NCI-H2081 (cell line): ENCODE data around the gene TAS2R50.

Experiments
- DNase-seq, 2 experiments: peaks; one replicate each; lab custom pipeline; 2025; lab: John Stamatoyannopoulos, UW

TAS2R50 gene

DNA sequence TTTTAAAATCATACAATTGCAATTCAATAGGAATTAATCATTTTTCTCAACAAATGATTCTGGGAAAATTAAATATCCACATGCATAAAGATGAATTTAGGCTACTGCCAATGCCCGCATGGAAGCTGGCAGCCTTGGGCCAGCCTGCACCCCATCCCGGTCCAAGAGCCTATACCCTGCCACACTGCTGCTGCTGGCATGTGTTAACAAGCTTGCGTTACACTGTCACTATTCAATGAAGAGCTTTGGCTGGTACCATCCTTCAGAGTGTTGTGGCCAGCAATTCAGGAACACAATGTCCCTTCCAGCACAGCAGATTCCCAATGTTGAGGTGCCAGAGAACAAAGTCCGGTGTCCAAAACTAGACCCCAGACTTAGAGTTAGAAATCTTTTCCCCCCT, 34.1 kb downstream of the TAS2R50 start:
- no peak for DNase-seq

DNA sequence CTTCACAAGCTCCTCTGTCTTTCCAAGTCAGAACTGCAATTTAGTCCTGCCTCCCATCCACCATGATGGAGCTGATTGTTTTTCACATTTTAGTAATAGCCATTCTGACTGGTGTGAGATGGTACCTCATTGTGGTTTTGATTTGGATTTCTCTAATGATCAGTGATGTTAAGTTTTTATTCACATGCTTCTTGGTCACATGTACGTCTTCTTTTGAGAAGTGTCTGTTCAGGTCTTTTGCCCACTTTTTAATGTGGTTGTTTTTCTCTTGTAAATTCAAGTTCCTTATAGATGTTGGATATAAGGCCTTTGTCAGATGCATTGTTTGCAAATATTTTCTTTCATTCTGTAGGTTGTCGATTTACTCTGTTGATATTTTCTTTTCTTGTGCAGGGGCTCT, 43.5 kb downstream of the TAS2R50 start:
- no peak for DNase-seq

DNA sequence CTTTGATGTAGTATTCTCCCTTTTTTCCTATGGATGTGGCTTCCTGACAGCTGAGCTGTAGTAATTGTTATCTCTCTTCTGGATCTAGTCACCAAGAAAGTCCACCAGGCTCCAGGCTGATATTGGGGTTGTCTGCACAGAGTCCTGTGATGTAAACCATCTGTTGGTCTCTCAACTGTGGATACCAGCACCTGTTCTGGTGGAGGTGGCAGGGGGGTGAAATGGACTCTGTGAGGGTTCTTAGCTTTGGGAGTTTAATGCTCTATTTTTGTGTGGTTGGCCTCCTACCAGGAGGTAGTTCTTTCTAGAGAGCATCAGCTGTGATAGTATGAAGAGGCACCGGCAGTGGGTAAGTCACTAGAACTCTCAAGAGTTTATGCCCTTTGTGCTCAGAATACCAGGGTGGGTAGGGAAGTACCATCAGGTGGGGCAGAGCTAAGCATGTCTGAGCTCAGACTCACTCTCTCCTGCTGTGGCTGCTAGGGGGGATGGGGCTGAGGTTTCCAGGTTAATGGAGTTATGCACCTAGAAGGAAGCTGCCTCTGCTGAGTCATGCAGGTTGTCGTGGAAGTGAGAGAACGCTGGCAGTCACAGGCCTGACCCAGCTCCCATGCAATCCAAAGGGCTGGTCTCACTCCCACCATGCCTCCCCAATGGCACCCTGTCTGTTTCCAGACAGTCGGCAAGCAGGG, 44.6 kb downstream of the TAS2R50 start:
- no peak for DNase-seq

DNA sequence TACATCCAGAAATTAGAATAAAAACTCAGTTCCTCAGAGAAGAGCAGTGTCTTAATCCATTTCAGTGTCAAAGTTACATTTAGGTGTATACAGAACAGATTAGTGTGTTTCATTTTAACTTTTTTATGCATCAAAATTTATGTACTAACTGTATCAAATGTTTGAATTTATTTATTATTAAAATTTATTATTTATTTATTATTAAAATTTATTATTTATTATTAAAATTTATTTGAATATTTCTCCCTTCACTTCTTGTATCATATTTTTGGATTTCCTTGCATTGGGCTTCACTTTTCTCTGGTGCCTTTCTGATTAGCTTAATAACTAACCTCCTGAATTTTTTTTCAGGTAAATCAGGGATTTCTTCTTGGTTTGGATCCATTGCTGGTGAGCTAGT, 45.3 kb downstream of the TAS2R50 start:
- no peak for DNase-seq

DNA sequence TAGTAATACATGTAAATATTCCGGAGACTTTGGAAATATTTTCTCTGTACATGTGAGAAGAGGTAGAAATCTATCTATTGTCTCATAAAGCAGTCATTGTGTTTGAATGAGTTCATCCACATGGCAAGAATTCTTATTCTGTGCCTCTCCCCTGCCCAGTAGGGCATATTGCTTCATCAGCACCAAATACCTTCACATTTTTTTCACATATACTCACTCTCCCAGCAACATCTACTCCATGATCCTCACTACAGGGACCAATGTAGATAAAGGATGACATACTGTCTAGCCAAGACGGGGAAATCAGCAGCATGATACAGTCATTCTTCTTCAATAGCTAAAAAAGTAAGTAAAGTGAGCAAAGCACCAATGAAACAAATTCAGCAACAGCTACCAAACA, 46.3 kb downstream of the TAS2R50 start:
- DNase-seq: no peak

DNA sequence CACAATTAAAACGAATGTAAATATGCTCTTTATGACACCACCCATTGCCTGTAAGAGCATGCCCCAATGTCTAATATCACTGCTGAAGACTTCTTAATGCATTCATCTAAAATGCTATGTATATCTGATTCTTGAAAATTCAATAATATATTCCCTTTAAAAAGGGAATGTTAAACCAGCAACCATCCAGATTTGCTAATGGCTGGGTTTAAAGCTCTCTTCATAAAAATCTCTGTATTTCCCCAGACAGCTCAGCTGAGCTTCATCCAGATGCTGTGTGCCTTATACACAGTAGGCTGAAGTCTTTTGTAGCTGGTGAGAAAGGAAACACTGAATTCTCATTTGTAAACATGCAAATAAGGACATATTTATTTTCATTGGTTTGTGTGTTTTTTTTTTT, 47.5 kb downstream of the TAS2R50 start, which contains the start of gene TAS2R14:
TSS of gene TAS2R14 (minus strand) at position 101 of the 400 bp plus-strand sequence. CDS start at position 45, 56 bp downstream.
- DNase-seq: no peak

DNA sequence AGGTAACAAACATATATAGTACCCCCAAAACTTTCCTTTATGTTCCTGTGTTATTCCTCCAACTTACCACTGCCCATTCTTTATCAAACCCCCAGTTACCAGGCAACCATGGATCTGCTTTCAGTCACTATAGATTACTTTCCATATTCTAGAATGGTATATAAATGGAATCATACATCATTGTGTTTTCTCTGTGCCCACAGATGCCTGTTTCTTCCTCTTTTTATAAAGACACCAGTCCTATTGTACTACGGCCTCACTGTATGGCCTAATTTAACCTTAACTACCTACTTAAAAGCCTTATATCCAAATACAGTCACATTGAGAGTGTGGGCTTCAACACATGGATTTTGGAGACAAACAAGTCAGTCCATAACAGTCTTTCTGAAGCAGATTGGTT, 50.2 kb downstream of the TAS2R50 start:
- no peak for DNase-seq
